Choroid plexus epithelial cell (primary cell): ENCODE results near the gene LGMN.

ENCODE experiments used
- DNase-seq: peaks from one replicate; pipeline ENCODE4 v3.0.0-alpha.2; 2010; ENCODE audit warnings: low read depth
- H3K4me3 ChIP-seq: 2 replicates; pipeline ENCODE4 v1.5.1; 2011; ENCODE audit warnings: low read depth, mild to moderate bottlenecking, control low read depth, low read length, moderate library complexity
- CTCF ChIP-seq: conservative IDR thresholded peaks from 2 replicates; pipeline ENCODE4 v1.5.1; 2011; ENCODE audit warnings: low read depth, mild to moderate bottlenecking, control low read depth, inconsistent platforms, low read length, moderate library complexity

LGMN gene

GRCh38 chr14:92703516-92703915 is 44.9 kb downstream of the LGMN start:
- no peak for TF ChIP-seq CTCF
- DNase-seq, result no peak
- H3K4me3 ChIP-seq, result no peak overlapping the region

- no peak for DNase-seq
- no peak for TF ChIP-seq CTCF
- no peak overlapping the region for H3K4me3 ChIP-seq
These were observed 45.9 kb downstream of the LGMN start for GRCh38 chr14:92702441-92702918.

- H3K4me3 ChIP-seq, result no peak overlapping the region
- no peak for DNase-seq
- no peak for TF ChIP-seq CTCF
These were observed 46.6 kb downstream of the LGMN start for GRCh38 chr14:92701826-92702225.

GRCh38 chr14:92698393-92698792 is 50.0 kb downstream of the LGMN start:
- TF ChIP-seq CTCF, result no peak
- H3K4me3 ChIP-seq, result no peak overlapping the region
- no peak for DNase-seq

- TF ChIP-seq CTCF, result no peak
- no peak overlapping the region for H3K4me3 ChIP-seq
- DNase-seq, result no peak
These were observed 52.1 kb downstream of the LGMN start for GRCh38 chr14:92696366-92696765.

- no peak for DNase-seq
- no peak overlapping the region for H3K4me3 ChIP-seq
- TF ChIP-seq CTCF, result no peak
These were observed 52.9 kb downstream of the LGMN start for GRCh38 chr14:92695562-92695961.

GRCh38 chr14:92694807-92695206 is 53.6 kb downstream of the LGMN start:
- H3K4me3 ChIP-seq, result no peak overlapping the region
- no peak for DNase-seq
- no peak for TF ChIP-seq CTCF
